ENCODE results near the gene TAF12.
"Not testable (repeated sequence)": the region's sequence is repeated elsewhere in the genome, so short reads cannot be mapped to it uniquely, and the experiment has no call there.

The TAF12 gene, protein sequence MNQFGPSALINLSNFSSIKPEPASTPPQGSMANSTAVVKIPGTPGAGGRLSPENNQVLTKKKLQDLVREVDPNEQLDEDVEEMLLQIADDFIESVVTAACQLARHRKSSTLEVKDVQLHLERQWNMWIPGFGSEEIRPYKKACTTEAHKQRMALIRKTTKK

DNA sequence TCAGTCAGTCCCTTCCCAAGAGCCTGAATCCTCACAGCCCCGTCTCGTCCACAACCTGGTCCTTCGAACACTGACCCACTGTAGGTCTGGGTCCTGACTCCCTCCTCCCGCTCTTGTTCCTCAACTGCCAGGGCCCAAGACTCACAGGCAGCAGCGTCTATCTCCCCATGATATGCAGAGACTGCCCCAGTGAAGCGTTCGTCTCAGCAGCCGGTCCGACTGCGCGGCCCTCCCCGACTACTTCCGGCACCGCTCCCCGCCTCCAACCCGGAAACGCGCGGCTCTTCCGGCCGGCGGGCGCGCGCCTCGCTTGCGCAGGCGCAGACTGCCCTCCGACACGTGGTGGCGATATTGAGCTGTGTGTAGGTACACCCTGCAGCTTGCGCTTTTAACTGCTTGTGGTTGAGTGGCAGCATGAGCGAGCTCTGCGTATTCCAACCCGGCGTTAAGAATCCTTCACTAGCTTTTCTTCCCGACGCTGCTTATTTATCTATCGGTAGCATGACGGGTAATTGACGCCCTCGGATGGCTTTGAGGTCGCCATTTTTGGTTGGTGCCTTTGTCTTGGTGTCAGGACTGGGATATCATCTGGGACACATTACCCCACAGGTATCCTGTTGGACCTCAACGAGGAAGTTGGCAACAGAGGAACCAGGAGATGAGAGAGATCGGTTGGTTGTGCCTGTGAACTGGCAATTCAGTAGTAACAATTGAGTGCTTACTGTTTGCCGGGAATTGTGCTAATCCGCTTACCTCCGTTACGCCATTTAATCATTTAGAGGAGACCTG lies at the start of gene TAF12:
TSS of gene TAF12 (minus strand) at position 221 of the 789 bp plus-strand sequence. CDS start 20,986 bp downstream, outside the sequence.
- peak; percentile 95 to 97 (median 96) for DNase-seq

DNA sequence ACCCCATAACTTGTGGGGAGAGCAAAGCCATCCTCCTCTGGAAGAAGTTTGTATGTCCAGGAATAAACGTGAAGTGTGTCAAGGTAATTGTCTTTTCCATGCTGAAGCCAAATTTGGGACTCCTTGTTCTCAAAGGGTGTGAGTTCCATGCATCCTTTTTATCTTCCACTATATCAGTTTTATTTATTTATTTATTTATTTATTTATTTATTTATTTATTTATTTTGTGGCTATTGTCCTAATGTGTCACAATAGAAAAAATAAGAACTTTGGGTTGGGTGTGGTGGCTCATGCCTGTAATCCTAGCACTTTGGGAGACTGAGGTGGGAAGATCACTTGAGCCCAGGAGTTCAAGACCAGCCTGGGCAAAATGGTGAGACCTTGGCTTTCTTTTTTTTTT lies 48.8 kb upstream of the TAF12 start:
- not testable (repeated sequence) for DNase-seq

DNA sequence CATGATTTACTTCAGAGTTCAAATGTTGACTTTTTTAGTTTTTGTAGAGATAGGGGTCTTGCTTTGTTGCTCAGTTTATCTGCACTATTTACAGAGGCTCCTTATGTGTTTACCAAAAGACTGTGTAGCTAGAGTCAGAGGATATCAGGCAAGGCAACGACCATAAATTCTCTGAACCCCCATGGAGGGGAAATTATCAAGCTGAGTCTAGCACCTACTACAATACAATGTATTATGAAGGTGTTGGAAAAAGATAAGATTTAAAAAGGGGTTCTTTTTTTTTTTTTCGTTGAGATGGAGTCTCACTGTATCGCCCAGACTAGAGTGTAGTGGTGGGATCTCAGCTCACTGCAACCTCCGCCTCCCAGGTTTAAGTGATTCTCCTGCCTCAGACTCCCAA lies 42.1 kb upstream of the TAF12 start:
- no peak for DNase-seq

DNA sequence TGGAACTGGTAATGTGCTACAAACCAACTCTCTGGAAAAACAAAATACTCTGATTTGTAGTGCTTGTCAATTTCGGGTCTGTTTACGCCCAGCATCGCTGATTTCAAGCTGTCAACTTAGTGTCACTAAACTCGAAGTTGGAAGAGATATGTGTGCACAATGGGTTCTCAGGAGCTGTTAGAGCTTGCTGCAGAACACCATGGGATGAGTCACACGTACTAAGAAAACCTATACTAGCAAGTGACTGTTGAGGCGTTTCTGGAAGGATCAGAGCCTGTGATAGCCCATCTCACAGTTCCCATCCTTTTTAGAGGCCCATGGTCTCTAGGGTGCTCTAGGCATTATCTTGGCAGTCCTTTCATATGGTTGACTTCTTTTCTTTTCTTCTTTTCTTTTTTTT lies 40.0 kb upstream of the TAF12 start:
- DNase-seq = no peak

DNA sequence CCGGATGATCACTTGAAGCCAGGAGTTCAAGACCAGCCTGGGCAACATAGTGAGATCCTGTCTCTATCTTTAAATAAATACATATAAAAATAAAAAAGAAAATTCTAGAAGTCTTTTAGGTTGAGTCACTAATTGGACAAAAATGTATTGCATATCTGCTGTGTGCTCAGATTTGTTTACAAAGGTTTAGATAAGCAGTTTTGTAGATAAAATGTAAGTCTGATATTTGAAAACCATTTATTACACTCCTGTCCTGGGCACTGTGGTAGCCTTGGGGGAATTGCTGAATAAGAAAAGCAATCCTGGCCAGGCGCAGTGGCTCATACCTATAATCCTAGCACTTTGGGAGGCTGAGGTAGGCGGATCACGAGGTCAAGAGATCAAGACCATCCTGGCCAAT lies 37.3 kb upstream of the TAF12 start:
- DNase-seq = no peak

DNA sequence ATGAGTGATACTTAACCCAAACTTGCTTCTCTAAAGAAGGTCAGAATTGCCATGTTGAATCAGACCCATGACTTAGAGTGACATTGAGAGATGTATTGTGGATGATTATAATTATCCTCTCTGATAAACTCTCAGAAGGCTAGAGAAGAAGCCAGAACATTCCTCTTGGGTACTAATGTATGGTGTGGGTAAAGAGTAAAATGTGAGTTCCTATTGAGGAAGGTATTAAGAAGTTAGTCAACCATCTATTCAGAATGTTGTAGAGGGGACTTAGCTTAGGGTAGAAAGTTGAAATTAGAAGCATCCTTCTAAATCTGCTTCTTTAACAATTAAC lies 33.0 kb upstream of the TAF12 start:
- no peak for DNase-seq

DNA sequence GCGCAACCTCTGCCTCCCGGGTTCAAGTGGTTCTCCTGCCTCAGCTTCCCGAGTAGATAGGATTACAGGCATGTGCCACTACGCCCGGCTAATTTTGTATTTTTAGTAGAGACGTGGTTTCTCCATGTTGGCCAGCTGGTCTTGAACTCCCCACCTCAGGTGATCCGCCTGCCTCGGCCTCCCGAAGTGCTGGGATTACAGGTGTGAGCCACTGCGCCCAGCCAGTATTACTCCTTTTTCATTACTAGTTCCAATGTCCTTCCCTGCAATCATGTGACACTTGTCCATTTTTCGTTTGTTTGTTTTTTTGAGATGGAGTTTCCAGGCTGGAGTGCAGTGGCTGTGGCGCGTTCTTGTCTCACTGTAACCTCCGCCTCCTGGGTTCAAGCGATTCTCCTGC lies 30.1 kb upstream of the TAF12 start:
- not testable (repeated sequence) for DNase-seq

DNA sequence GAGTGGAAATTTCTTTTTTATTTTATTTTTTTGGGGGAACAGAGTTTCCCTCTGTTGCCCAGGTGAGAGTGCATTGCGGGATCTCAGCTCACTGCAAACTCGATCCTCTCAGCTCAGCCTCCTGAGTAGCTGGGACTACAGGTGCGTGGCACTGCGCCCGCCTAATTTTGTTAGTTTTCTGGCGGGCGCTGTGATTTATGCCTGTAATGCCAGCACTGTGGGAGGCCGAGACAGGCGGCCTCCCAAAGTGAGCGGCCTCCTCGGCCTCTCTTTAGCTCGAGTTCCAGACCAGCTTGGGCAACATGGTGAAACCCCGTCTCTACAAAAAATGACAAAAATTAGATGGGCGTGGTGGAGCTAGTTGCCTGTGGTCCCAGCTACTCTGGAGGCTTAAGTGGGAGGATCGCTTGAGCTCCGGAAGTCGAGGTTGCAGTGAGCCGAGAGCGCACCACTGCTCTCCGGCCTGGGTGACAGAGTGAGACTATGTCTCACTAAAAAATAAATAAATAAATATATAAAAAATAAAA lies 28.4 kb upstream of the TAF12 start:
- no peak for DNase-seq

DNA sequence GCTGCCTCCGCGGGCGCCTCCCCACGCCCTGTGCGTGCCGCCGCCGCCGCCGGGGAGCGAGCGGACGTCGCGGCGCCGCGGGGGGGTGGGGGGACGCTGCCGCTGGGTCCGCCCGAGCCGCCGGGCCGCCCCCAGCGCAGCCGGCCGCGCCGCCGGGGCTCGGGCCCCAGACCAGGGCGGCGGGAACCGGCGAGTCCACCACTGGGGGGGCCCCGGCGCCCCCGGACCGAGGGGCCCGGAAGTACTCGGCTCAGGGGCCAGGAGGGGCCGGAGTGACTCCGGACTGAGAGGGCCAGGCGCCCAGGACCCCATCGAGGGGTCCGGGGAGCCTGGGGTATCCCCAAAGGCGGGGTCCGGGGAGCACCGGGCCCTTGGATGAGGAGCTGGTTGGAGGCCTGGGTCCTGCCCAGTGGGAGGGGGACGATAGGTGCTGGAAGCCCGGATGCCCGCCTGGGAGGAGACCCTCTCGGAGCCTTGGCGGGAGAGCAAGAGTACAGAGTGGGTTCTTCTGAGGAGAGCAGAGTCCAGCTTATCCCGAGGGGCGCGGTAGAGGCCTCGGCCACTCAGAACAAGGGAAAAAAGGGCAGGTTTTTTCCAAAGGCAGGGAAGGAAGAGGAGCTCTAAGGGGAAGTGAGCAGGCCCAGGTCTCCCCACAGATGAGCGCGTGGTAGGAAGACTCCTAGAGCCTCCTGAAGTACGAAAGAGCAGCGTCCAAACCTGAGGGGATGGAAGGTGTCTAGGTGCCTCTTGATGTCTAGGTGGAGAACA lies 26.3 kb upstream of the TAF12 start:
- DNase-seq = peak; percentile 83 to 89 (median 88)

DNA sequence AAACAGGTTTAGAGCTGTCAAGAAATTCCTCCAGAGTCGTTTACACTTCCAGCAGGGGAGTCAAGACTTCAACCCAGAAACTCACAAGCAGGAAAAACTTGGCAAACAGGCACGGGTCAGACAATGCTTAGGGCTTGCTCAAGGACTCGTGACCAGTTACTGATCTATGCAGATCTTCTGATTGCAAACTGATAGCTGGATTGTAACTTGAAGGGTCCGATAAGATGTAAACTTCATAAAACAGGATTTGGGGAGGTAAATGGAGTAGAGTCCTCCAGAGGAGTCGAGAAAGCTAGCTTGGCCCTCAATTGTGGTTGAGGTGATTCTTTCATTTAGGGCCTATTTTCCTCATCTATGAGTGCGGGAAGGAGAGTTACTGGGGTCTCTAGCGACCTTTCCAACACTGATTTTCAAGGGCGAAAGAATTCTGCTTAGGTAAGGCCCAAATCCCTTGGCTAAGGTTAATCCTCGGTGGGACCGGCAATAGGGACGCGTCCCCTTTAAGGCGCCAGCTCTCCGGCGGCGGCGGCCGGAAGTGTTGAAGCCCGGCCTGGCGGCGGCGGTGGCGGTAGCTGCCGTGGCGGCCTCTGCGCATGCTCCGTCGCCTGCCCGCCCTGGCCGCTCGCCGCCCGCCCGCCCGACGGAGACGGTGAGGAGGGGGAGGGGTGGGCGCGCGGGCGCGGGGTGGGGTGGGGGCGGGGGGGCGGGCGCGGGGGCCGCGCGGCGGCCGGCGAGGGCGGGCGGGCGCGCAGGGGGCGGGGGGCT lies 25.5 kb upstream of the TAF12 start, which contains the start of gene GMEB1:
TSS of gene GMEB1 (plus strand) at position 594 of the 765 bp plus-strand sequence. CDS start 14,829 bp downstream, outside the sequence.
- peak; percentile 89 to 93 (median 91) for DNase-seq

DNA sequence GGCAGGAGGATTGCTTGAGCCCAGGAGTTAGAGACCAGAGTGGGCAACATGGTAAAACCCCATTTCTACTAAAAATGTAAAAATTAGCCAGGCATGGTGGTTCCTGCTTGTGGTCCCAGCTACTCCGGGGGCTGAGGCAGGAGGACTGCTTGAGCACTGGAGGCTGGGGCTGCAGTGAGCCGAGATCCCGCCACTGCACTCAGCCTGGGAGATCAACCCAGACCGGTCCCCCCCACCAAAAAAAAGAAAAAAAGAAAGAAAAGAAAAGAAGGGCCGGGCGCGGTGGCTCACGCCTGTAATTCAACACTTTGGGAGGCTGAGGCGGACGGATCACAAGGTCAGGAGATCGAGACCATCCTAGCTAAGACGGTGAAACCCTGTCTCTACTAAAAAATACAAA lies 23.9 kb upstream of the TAF12 start:
- no peak for DNase-seq

DNA sequence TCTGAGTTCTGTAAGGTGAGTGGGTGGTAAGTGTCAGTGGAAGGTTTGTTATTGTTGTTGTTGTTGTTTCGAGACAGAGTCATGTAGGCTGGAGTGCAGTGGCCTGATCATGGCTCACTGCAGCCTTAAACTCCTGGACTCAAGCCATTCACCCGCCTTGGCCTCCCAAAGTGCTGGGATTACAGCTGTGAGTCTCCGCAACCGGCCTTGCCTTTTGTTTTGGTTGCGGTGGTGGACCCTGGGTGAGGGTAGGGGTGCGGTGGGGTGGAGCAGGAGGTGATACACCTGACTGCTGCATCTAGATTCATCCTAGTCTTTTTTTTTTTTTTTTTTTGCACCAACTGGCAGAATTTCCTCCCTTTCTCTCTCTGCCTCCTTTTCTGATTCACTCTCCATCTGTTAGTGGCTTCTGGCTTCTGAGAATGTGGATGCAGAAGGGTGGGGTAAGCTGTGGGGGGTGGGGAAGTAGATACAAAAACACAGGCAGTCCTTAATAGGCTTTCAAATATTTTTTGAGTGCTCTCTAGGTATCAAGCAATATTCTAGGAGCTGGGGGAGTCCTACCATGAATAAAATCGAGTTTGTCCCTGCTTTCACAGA lies 21.1 kb upstream of the TAF12 start:
- no peak for DNase-seq

DNA sequence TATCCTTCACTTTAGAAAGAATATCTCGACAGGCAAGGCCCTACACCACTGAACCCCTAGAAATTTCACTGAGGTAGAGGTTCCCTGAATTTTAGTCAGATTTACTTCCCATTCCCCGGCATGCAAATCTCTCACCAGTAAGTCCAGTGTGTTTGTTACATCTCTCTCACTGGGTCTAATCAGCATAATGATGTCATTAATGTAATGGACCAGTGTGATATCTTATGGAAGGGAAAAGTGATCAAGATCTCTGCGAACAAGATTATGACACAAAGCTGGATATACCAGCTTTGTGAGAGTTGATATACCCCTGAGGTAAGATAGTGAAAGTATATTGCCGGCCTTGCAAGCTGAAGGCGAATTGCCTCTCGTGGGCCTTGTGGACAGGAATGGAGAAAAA lies 13.5 kb upstream of the TAF12 start:
- DNase-seq = no peak

DNA sequence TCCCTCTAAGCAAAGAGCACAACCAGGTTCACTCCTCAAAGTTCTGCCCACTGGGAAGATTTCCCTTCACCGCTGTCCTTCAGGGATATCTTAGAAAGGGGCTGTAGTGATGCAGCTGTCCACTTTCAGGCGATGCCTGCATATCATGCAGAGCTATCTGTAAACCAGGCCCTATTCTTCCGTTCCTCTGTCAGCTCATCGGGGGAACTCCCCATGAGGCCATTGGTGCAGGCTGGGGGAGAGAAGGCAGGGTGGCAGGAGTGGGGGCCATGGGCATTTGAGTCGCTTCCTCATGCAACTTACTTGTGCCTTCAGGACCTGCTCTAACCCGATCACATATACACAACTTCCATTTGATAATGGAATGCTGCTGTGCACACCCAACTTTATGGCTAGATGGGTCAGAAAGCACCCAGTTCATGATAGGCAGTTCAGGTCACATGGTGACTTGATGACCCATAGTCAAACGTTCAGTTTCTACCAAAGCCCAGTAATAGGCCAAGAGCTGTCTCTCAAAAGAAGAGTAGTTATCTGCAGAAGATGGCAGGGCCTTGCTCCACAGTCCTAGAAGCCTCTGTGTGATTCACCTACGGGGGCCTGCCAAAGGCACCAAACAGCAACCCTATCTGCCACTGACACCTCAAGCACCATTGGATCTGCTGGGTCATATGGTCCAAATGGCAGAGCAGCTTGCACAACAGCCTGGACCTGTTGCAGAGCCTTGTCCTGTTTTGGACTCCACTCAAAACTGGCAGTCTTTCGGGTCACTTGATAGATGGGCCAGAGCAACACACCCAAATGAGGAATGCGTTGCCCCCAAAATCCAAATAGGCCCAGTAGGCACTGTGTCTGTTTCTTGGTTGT lies 12.8 kb upstream of the TAF12 start:
- DNase-seq = not testable (repeated sequence)

DNA sequence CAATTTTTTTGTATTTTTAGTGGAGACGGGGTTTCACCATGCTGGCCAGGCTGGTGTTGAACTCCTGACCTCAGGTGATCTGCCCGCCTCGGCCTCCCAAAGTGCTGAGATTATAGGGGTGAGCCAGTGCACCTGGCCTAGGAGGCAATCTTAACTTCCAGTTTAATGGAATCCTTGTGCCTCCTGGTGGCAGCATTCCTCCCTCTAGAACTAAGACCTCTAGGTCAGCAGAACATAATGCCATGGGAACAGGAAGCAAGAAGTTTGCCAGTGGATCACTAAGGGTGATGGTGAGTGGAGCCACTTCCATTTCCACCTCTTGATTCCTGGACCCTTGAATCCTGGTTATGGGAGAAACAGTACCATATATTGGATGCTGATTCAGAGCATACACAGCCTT lies 11.0 kb upstream of the TAF12 start:
- DNase-seq = peak in 1 of 3 experiments; percentile 35

DNA sequence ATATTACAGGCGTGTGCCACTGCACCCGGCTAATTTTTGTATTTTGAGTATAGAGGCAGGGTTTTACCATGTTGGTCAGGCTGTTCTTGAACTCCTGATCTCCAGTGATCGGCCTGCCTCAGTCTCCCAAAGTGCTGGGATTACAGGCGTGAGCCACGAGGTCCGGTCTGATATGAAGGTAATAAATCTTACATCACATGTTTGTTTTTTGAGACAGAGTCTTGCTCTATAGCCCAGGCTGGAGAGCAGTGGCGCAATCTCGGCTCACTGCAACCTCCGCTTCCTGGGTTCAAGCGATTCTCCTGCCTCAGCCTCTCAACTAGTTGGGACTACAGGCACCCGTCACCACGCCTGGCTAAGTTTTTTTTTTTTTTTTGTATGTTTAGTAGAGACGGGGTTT lies 10.2 kb upstream of the TAF12 start:
- DNase-seq = not testable (repeated sequence)

DNA sequence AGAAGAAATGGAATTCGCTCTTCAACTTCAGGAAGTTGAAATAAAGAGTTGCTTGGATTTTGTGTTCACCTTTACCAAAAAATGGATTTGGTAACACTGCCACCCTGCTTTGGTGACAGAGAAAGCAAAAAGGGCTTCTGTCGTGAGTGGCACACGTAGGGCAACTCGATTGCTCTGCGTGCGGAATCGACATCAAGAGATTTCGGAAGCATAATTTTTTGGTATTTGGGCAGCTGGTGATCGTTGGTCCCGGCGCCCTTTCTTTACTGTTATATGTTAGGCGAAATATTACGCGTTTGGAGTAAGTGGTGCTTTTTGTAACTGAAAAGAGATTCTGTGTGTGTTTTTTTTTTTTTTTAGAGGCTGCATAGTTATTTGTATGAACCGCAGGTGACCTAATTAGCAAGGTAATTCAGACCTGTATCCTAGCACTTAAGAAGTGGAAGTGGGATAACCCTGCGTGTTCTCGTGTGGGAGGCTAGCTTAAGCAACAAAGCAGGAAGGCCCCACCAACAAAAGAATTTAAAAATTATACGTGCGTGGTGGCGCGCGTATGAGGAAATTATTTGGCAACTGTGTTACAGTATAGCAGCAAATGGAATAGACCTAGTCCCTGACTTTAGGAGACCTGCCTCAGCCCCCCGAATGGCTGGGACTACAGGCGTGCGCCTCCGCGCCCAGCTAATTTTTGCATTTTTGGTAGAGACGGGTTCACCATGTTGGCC lies 5.8 kb upstream of the TAF12 start, which contains the start of gene RNU11:
TSS of gene RNU11 (plus strand) at position 127 of the 725 bp plus-strand sequence.
- DNase-seq = peak; percentile 96 to 100 (median 97)

DNA sequence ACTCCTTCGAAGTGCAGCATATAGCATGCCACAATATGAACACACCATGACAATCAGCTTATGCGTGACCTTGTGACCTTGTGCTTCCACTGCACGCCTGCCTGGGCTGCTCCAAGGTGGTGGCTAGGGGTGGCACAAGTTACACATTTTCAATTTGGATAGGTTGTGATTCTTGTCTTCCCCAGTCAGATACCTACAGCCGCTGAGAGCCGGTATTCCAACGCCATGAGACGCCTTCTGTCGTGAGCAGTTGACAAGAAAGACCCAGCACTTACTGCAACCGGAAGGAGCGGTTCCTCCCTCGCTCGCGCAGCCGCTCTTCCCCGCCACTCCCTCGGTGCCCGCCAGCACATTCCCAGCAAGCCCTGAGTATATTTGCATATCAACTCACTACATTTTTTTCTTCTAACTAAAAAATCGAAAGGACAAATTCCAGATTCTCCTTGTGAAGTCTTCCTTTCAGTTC lies 5.2 kb upstream of the TAF12 start:
- peak; percentile 96 to 100 (median 97) for DNase-seq

DNA sequence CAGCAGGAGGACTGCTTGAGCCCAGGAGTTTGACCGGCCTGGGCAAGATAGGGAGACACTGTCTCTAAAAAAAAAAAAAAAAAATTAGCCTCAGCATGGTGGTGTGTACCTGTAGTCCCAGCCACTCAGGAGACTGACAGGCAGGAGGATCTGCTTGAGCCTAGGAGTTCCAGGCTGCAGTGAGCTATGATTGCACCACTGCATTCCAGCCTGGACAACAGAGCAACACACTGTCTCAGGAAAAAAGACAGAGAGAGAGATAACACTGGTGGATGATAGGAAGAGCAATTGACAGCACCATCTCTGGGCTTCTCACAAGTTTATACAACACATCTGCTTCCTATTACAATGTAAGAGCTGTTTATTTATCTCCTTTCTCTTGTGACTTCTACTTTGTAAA lies 3.2 kb upstream of the TAF12 start:
- DNase-seq = no peak

DNA sequence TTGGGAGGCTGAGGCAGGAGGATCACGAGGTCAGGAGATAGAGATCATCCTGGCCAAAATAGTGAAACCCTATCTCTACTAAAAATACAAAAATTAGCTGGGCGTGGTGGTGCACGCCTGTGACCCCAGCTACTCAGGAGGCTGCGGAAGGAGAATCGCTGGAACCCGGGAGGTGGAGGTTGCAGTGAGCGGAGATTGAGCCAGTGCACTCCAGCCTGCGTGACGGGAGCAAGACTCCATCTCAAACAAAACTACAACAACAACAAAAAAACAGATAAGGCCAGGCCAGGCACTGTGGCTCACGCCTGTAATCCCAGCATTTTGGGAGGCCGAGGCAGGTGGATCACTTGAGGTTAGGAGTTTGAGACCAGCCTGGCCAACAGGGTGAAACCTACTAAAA lies 2.5 kb upstream of the TAF12 start:
- not testable (repeated sequence) for DNase-seq

Data from NCI-H1417 (cell line).